K562 (cell line): ENCODE measurements around the gene CLASP1. TPM values are rescaled to one million over a fixed set of nuclear protein-coding genes. Genes with fewer than 3 reads are reported as not detected.
"Not testable (repeated sequence)": the region's sequence is repeated elsewhere in the genome, so short reads cannot be mapped to it uniquely, and the experiment has no call there.

Source experiments
- ATAC-seq: fragments of 200-7000 bp; cut with Tn5 transposase; 3 replicates; pipeline ENCODE4 v1.9.1; 2020; ENCODE audit warnings: moderate library complexity
- BruUV-seq: library from RNA; stranded (reverse); fragments of 400-500 nt; replicated peaks from 2 replicates; lab custom pipeline; 2021; lab: Mats Ljungman, UMichigan
- CTCF ChIA-PET: fragments of 300-600 bp; formaldehyde crosslinking; extraction: SDS; loops from one replicate; lab custom pipeline; 2021; ENCODE audit warnings: low intra/inter-chr PET ratio; lab: Yijun Ruan, JAX
- POLR2A ChIA-PET: fragments of 300-600, 350-650 bp; sonication (Branson Sonifier 250); formaldehyde crosslinking; extraction: SDS; loops from one replicate; lab custom pipeline; 2021; ENCODE audit warnings: antibody characterized with exemption, inconsistent platforms; lab: Yijun Ruan, JAX
- DNase-seq, 4 experiments: peaks; one replicate each; pipeline versions ENCODE4 v3.0.0 to v3.0.0-alpha.2; 2011 to 2018; ENCODE audit warnings: low spot score in 3 of 4, mixed read lengths in 3 of 4; ENCODE audit errors: extremely low read depth in 1 of 4
- FAIRE-seq: peaks from 2 replicates; lab custom pipeline; 2011; peaks lifted over from hg19 to GRCh38; lab: Jason Lieb, UNC
- H2AFZ ChIP-seq: 2 replicates; pipeline ENCODE4 v1.6.0; 2011; ENCODE audit warnings: low read depth, low read length, control low read depth, inconsistent platforms
- H3K27ac ChIP-seq: fragments of 200-600 bp; 3 replicates; pipeline ENCODE4 v1.8.0; 2011; ENCODE audit warnings: low read depth, mild to moderate bottlenecking, control low read depth, inconsistent platforms, low read length, moderate library complexity, mixed read lengths; ENCODE audit errors: extremely low read depth
- H3K27me3 ChIP-seq, 2 experiments: fragments of 300-600 bp in 1 of 2; 2 replicates in 1 of 2; 3 replicates in 1 of 2; pipeline versions ENCODE4 v1.6.0 to v1.8.0; 2011; ENCODE audit warnings: inconsistent platforms in 2 of 2, low read length in 2 of 2, mild to moderate bottlenecking in 1 of 2, mixed read lengths in 1 of 2, moderate library complexity in 1 of 2; ENCODE audit not compliant: control insufficient read depth in 2 of 2, insufficient read depth in 2 of 2
- H3K36me3 ChIP-seq: fragments of 300-600 bp; 3 replicates; pipeline ENCODE4 v1.8.0; 2011; ENCODE audit warnings: mild to moderate bottlenecking, low read length, inconsistent platforms; ENCODE audit not compliant: control insufficient read depth, insufficient read depth
- H3K4me1 ChIP-seq, 2 experiments: fragments of 200-600 bp in 1 of 2; replicated peaks in 1 of 2; 2 replicates in 1 of 2; 3 replicates in 1 of 2; pipeline versions ENCODE4 v1.5.1 to v1.8.0; 2011; ENCODE audit warnings: inconsistent platforms in 2 of 2, low read length in 2 of 2, mild to moderate bottlenecking in 1 of 2, mixed read lengths in 1 of 2, moderate library complexity in 1 of 2; ENCODE audit not compliant: control insufficient read depth in 2 of 2, insufficient read depth in 2 of 2
- H3K4me2 ChIP-seq: 2 replicates; pipeline ENCODE4 v1.6.1; 2011; ENCODE audit warnings: low read length, control low read depth, inconsistent platforms, mixed read lengths; ENCODE audit not compliant: insufficient read depth
- H3K4me3 ChIP-seq: fragments of 200-600 bp; sonication (generic), shearing (Covaris generic); 2 replicates; pipeline ENCODE4 v1.5.1; 2016; ENCODE audit warnings: control low read depth, inconsistent platforms
- H3K79me2 ChIP-seq: fragments of 200-600 bp; 3 replicates; pipeline ENCODE4 v1.8.0; 2011; ENCODE audit warnings: low read length, inconsistent platforms; ENCODE audit not compliant: control insufficient read depth, insufficient read depth
- H3K9ac ChIP-seq, 2 experiments: 2 replicates each; pipeline versions ENCODE4 v1.6.0 to v1.6.1; 2011; ENCODE audit warnings: low read depth in 2 of 2, low read length in 2 of 2, control low read depth in 1 of 2, inconsistent platforms in 1 of 2, mild to moderate bottlenecking in 1 of 2, mixed read lengths in 1 of 2; ENCODE audit not compliant: insufficient read depth in 1 of 2
- H3K9me1 ChIP-seq: one replicate; pipeline ENCODE4 v1.6.0; 2011; ENCODE audit warnings: inconsistent platforms, mild to moderate bottlenecking, low read length, moderate library complexity; ENCODE audit not compliant: control insufficient read depth, insufficient read depth
- H3K9me3 ChIP-seq: replicated peaks from 2 replicates; pipeline ENCODE4 v1.5.1; 2011; ENCODE audit warnings: low read depth, low read length, inconsistent platforms; ENCODE audit not compliant: control insufficient read depth, insufficient read depth
- H4K20me1 ChIP-seq: replicated peaks from 2 replicates; pipeline ENCODE4 v1.6.1; 2011; ENCODE audit warnings: low read length, inconsistent platforms, mixed read lengths; ENCODE audit not compliant: control insufficient read depth, insufficient read depth
- CEBPB ChIP-seq: fragments of 450-650 bp; IDR thresholded peaks from 2 replicates; pipeline ENCODE4 v1.6.1; 2016; ENCODE audit warnings: missing genetic modification characterization, missing compliant biosample characterization
- HDAC1 ChIP-seq, 2 experiments: fragments of 450-650 bp; IDR thresholded peaks; 2 replicates each; pipeline ENCODE4 v1.6.1; 2016 to 2017; ENCODE audit warnings: inconsistent platforms in 1 of 2, mild to moderate bottlenecking in 1 of 2, moderate library complexity in 1 of 2
- KDM1A ChIP-seq, 2 experiments: fragments of 450-650 bp; IDR thresholded peaks; 2 replicates each; pipeline ENCODE4 v1.6.1; 2016; ENCODE audit warnings: mild to moderate bottlenecking in 2 of 2
- MAFG ChIP-seq: fragments of 450-650 bp; conservative IDR thresholded peaks from 2 replicates; pipeline ENCODE4 v1.6.1; 2016; ENCODE audit warnings: missing genetic modification characterization, missing compliant biosample characterization
- NFE2 ChIP-seq: IDR thresholded peaks from 2 replicates; pipeline ENCODE4 v1.6.1; 2014; ENCODE audit warnings: antibody characterized with exemption, low read depth
- RCOR1 ChIP-seq, 2 experiments: IDR thresholded peaks; 2 replicates each; pipeline ENCODE4 v1.6.1; 2012; ENCODE audit warnings: low read depth in 2 of 2, low read length in 2 of 2, borderline replicate concordance in 1 of 2, improper control_type of control experiment in 1 of 2
- TEAD4 ChIP-seq, 2 experiments: sonication (generic) in 1 of 2; formaldehyde crosslinking in 1 of 2; IDR thresholded peaks; 2 replicates each; pipeline versions ENCODE4 v1.6.1 to v1.8.0; 2012 to 2022; ENCODE audit warnings: borderline replicate concordance in 1 of 2, inconsistent platforms in 1 of 2, low read length in 1 of 2, mild to moderate bottlenecking in 1 of 2, missing genetic modification reagents in 1 of 2
- ZNF384 ChIP-seq: IDR thresholded peaks from 2 replicates; pipeline ENCODE4 v1.6.1; 2012; ENCODE audit warnings: low read depth, low read length, improper control_type of control experiment
- WGBS: fragments of 100-300 bp; shearing (Covaris generic); methylation state at CpG from one replicate; pipeline ENCODE4 v1.1.6; 2016; ENCODE audit warnings: low coverage, mixed read lengths; ENCODE audit not compliant: insufficient coverage; ENCODE audit errors: missing lambda C conversion rate; 5-methylcytosine and 5-hydroxymethylcytosine counted together
- in situ Hi-C: fragments of 300-500 bp; cut with MboI; formaldehyde crosslinking; loops from 4 replicates; pipeline ENCODE4 v1.15.0; 2018; ENCODE audit warnings: inconsistent platforms, mixed read lengths
- intact Hi-C: fragments of 100-400 bp; cut with micrococcal nuclease; formaldehyde crosslinking; loops from 2 replicates; pipeline ENCODE4 v1.14.2; 2022
- polyA plus RNA-seq, 8 experiments: library from polyadenylated mRNA; depleted of rRNA in 4 of 8; stranded (reverse) in 5 of 8; unstranded in 3 of 8; fragments of >200 nt; fragmentation: Nextera tagmentation in 2 of 8; fragmentation: Illumina TruSeq in 1 of 8; extraction: Ambion mirVana in 2 of 8; extraction: Trizol in 1 of 8; gene quantifications; 2 replicates each; pipeline versions ENCODE4 v1.2.1 to v1.2.3, GENCODE V29; 2011 to 2014; ENCODE audit warnings: inconsistent platforms in 1 of 8, missing spikeins in 1 of 8
- total RNA-seq, 7 experiments: library from RNA; depleted of rRNA in 6 of 7; stranded (reverse); fragments of >200 nt in 6 of 7; fragmentation: Illumina TruSeq in 2 of 7; extraction: Trizol in 2 of 7; gene quantifications; 2 replicates each; pipeline versions ENCODE4 v1.2.1 to v1.2.3, GENCODE V29; 2011 to 2021; ENCODE audit warnings: low replicate concordance in 1 of 7

CLASP1 gene
- total and polyA plus RNA-seq, 9 of the 15 experiments (the other 6 are each of a cell fraction or from before 2014, with no cell fraction given) = 1.7 to 40.3 (median 20.7) TPM

- DNase-seq; H2AFZ ChIP-seq; BruUV-seq; H3K4me1 ChIP-seq; CTCF ChIA-PET; H4K20me1 ChIP-seq; H3K4me2 ChIP-seq; H3K27ac ChIP-seq; intact Hi-C loops; ATAC-seq; H3K36me3 ChIP-seq; FAIRE-seq; H3K4me3 ChIP-seq; H3K9ac ChIP-seq; H3K79me2 ChIP-seq; H3K9me3 ChIP-seq; POLR2A ChIA-PET; H3K9me1 ChIP-seq; TF ChIP-seq TEAD4 (CRISPR knock-in tag; IDR thresholded peaks at IDR 0.05; ENCODE audit: borderline replicate concordance): not testable (repeated sequence)
- 0% methylated on average over 6 of the region's 8 CpGs for WGBS
- TF ChIP-seq HDAC1 (IDR thresholded peaks at IDR 0.05) = 0 out of 4 replicates have a peak, but pooled peaks of 1 of the 2 experiments have one; percentile 31
- 0 out of 2 replicates have a peak, but pooled peaks have one; percentile 14 for TF ChIP-seq NFE2
- TF ChIP-seq RCOR1 (IDR thresholded peaks at IDR 0.05; ENCODE audit: borderline replicate concordance in 1 of 2, low read depth in 2 of 2, low read length in 2 of 2) = peak in 1 of 2 experiments; percentile 56; a peak in 1 of 4 replicates
- TF ChIP-seq MAFG (tag) = 0 out of 2 replicates have a peak, but pooled peaks have one; percentile 16
- peak; percentile 63 to 79 for TF ChIP-seq KDM1A (IDR thresholded peaks at IDR 0.05)
- TF ChIP-seq TEAD4 (IDR thresholded peaks at IDR 0.05; ENCODE audit: low read length) = 0 out of 2 replicates have a peak, but pooled peaks have one; percentile 20
- TF ChIP-seq ZNF384 = peak; percentile 66; the same call in 1 of the 2 replicates
- peak; percentile 28; the same call in 1 of the 2 replicates for TF ChIP-seq CEBPB (tag)
- peaks cover 27 to 59% of the 10 kb centered on the region in 2 experiments for H3K27me3 ChIP-seq
- in situ Hi-C loops = loop anchor here (25.0 kb wide), 1 partner anchor 644 kb away; no protein-coding TSS in a partner anchor
These were observed 317.9 kb downstream of the CLASP1 start for GRCh38 chr2:121331324-121331723.
